UCSD-AML1 (cell line): ENCODE measurements around the gene CSH2.
"Not testable (repeated sequence)": the region's sequence is repeated elsewhere in the genome, so short reads cannot be mapped to it uniquely, and the experiment has no call there.

Experiments
- DNase-seq: peaks from one replicate; lab custom pipeline; 2025; ENCODE audit not compliant: unreplicated experiment; lab: John Stamatoyannopoulos, UW

The CSH2 gene

GRCh38 chr17:63873577-63873976 is at the start of gene CSH2:
CSH2 (minus strand) TSS chr17:63873677; CDS start chr17:63873614, 63 bp downstream.
- DNase-seq: not testable (repeated sequence)

GRCh38 chr17:63922402-63922801 is 48.9 kb upstream of the CSH2 start:
- DNase-seq: not testable (repeated sequence)

GRCh38 chr17:63920779-63921178 is 47.3 kb upstream of the CSH2 start:
- not testable (repeated sequence) for DNase-seq

GRCh38 chr17:63920050-63920449 is 46.6 kb upstream of the CSH2 start:
- not testable (repeated sequence) for DNase-seq

- DNase-seq: peak; percentile 70
Measured at GRCh38 chr17:63919311-63919723, 45.8 kb upstream of the CSH2 start.

- DNase-seq: not testable (repeated sequence)
Measured at GRCh38 chr17:63918789-63919305, 45.4 kb upstream of the CSH2 start, which contains the start of gene GH1. GH1 (minus strand) TSS chr17:63918839; CDS start chr17:63918776, 63 bp downstream.

GRCh38 chr17:63918305-63918704 is 44.8 kb upstream of the CSH2 start:
- no peak for DNase-seq

GRCh38 chr17:63917646-63918045 is 44.2 kb upstream of the CSH2 start:
- DNase-seq: no peak

GRCh38 chr17:63917206-63917605 is 43.7 kb upstream of the CSH2 start:
- DNase-seq: not testable (repeated sequence)

- DNase-seq: no peak
Measured at GRCh38 chr17:63916566-63917185, 43.2 kb upstream of the CSH2 start.

GRCh38 chr17:63915753-63916152 is 42.3 kb upstream of the CSH2 start:
- DNase-seq: not testable (repeated sequence)

- DNase-seq: no peak
Measured at GRCh38 chr17:63914471-63914870, 41.0 kb upstream of the CSH2 start.

- peak; percentile 28 for DNase-seq
Measured at GRCh38 chr17:63911657-63912100, 38.2 kb upstream of the CSH2 start.

- no peak for DNase-seq
Measured at GRCh38 chr17:63911041-63911635, 37.7 kb upstream of the CSH2 start, which contains the start of gene CSHL1. CSHL1 (minus strand) TSS chr17:63911258; CDS start chr17:63911196, 62 bp downstream.

GRCh38 chr17:63910096-63910495 is 36.6 kb upstream of the CSH2 start:
- no peak for DNase-seq

GRCh38 chr17:63909586-63909985 is 36.1 kb upstream of the CSH2 start:
- DNase-seq: not testable (repeated sequence)

GRCh38 chr17:63907161-63907778 is 33.8 kb upstream of the CSH2 start:
- peak; percentile 16 for DNase-seq

- not testable (repeated sequence) for DNase-seq
Measured at GRCh38 chr17:63904796-63905195, 31.3 kb upstream of the CSH2 start.

- not testable (repeated sequence) for DNase-seq
Measured at GRCh38 chr17:63903787-63904201, 30.3 kb upstream of the CSH2 start.

- DNase-seq: not testable (repeated sequence)
Measured at GRCh38 chr17:63901971-63902370, 28.5 kb upstream of the CSH2 start.

GRCh38 chr17:63898899-63899798 is 25.7 kb upstream of the CSH2 start:
- not testable (repeated sequence) for DNase-seq
